GM11168 (cell line): Measurements from ENCODE around the gene LCN6.
"Not testable (repeated sequence)": the region's sequence is repeated elsewhere in the genome, so short reads cannot be mapped to it uniquely, and the experiment has no call there.

ENCODE experiments used
- in situ Hi-C: fragments of 300-500 bp; cut with MboI; formaldehyde crosslinking; loops from one replicate; pipeline ENCODE4 v1.12.0; 2022; ENCODE audit warnings: low sequenced_read_pairs; ENCODE audit not compliant: unreplicated experiment

LCN6 gene

DNA sequence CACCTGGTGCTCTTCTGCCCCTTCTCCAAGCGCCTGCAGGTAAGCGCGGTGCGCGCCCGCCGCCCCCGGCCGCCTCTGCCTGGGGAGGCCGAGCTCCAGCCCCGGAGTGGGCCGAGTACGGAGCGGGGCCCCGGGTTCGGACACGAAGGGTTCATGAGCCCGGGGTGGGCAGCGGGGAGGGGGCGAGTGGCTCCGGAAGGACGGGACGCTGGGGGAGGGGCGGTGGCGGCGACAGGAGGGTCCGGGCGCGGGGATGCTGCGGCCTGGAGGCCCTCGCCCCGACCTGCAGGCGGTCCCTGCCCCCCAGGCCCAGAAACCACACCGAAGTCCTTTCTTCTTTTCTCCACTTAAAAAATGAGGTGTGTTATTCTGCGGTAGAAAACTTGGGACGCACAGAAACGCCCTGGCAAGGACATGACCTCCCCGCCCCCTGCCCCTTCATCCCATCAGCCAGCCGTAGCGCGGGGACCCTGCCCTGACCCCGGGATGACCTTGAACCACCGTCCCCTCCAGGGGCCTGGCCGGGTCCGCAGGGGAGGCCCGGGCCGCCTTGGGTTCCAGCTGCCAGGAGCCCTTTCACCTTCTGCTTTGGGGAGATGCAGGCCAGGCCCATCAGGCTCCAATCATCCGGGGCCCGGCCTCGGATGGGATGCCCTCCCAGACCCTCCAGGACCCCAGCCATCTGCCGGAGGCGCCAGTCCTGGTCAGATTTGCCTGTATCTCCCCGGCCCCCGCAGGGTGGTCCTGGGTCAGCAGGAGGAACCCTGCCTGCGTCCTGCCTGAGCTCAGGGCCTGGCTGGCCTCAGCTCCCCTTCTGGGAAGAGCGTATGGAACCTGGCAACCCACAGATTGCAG lies 35.4 kb downstream of the LCN6 start:
- in situ Hi-C loops, result no loop called here

DNA sequence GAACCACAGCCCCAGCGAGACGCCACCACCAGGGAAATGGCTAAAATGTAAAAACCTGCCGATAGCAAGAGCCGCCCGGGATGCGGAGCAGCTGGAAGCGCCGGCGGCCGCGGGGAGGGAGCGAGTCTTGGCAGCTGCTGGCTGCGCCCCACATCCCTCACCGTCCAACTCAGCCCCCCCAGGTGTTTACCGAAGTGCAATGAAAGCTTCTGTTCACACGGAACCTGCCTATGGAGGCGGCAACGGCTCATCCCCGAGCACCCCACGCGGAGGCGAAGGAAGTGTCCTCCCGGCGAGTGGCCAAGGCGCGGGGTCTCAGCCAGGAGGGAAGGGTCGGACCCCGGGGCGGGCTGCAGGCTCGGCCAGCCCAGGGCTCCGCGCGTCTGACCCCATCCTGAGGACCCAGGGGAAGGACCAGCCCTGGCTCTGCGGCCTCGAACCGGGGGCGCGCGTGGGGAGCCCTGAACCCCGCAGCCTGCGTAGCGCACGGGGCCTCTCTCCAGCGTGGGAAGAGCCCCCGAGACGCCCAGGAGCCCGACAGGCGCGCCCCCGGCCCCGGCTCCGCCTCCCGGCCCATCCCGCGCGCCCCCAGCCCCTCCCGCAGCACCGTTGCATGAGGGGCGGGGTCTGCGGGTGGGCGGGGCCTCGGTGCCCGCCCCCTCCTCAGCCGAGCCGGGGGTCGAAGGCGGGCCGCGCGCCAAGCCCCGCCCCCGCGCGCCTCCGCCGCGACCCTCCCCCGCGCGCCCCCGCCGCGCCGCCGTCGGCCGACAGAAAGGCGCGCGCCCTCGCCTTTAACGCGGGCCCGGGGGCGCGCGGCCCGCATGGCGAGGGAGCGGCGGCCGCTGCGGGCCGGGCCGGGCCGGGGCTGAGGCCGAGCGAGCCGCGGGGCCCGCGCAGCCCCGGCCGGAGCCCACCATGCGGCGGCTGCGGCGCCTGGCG lies 36.3 kb downstream of the LCN6 start, which contains the start of gene DIPK1B:
DIPK1B (plus strand) TSS at position 822 of the 939 bp plus-strand sequence; CDS start at position 916, 94 bp downstream.
- in situ Hi-C loops, result no loop called here

DNA sequence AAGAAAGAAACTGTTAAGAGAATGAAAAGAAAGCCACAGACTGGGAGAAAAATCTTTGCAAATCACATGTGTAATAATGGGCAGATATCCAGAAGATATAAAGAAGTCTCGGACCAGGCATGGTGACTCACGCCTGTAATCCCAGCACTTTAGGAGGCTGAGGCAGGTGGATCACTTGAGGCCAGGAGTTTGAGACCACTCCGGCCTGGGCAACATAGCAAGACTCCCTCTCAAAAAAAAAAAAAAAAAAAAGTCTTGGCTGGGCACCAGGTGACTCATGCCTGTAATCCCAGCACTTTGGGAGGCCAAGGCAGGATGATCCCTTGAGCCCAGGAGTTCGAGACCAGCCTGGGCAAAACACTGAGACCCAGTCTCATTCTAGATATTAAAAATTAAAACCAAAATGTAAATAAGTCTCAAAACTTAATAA lies 37.1 kb downstream of the LCN6 start:
- in situ Hi-C loops, result not testable (repeated sequence)

DNA sequence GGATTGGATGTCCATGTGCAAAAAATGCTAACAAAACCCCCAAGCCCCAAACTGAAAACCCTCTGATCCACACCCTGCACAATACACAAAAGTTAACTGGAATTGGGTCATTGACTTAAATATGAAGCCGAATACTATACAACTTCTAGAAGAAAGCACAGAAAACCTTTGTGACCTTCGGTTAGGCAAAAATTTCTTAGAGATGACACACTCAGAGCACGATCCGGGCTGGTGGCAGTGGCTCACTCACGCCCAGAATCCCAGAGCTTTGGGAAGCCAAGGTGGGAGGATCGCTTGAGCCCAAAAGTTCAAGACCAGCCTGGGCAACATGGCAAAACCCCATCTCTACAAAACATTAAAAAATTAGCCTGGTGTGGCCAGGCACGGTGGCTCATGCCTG lies 37.8 kb downstream of the LCN6 start:
- in situ Hi-C loops, result no loop called here

DNA sequence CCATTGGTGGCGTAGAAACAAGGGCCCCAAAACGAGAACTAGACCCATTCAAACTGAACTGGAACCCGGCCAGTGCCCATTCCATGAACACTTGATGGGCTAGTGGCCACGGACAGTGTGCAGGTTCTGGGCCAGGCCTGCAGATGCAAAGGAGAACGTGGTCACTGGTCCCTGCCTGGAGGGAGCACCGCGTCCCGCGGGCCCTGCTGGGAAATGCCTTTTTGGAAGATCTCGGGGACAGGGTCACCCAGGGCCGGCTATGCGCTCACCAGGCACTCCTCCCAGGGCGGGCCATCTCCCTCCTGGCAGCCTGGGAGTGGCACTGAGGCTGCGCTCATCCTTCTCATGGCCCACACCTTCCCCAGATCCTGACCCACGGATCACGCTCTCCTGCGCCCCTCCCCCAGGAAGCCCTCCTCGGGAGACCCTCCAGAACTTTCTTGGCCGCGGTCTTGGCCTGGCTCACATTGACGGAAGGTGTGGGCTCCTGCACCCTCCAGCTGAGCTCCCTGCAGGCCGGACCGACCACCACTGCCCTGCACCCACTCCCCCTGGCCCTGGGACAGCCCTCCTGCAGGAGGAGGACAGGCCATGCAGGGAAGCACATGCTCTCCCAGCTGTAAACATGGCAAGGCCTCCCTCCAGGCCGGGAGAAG lies 38.7 kb downstream of the LCN6 start:
- in situ Hi-C loops, result no loop called here

DNA sequence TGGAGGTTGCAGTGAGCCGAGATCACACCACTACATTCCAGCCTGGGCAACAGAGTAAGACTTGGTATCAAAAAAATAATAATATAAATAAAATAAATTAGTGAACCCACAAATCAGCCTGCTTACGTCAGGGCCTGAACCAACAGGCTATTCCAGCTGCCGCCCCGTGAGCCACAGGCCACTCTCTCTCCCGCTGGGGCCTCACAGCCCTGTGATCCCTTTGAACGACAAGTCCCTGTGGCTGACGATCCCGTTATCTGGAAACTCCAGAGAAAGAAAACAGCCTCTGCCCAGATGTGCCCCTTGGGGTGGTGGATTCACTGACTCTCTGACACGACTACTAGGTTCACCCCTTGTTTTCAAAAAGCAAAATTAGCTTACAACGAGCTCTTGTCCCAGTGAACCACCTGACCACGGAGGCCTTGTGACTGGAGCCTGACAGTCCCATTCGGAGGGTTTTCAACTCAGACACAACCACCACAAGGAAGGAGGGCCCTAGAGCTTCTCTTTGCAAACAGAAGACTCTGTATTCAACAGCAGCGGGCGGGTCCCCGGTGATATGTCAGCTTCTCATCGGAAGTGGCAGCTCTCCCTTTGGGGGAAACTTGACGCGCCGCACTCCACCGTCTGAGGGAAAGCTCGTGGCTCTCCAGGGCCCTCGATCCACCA lies 40.3 kb downstream of the LCN6 start:
- in situ Hi-C loops, result no loop called here

DNA sequence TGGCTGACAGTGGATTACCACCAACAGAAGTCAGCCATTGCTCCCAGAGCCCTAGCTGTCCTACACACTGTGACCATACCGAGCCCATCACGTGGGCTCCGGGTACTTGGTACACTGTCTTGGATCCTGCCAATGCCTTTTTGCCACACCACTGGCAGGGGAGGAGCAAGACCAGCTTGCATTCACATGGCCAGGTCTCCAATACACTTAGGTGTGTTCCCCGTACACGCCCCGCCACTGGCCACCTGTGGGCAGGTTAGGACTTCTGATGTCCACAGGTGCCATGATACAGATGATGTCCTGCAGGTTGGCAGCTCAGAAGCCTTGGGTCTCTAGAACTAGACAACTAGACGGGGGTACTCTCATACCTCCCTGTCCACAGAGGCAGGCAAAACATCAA lies 41.3 kb downstream of the LCN6 start:
- in situ Hi-C loops, result no loop called here

DNA sequence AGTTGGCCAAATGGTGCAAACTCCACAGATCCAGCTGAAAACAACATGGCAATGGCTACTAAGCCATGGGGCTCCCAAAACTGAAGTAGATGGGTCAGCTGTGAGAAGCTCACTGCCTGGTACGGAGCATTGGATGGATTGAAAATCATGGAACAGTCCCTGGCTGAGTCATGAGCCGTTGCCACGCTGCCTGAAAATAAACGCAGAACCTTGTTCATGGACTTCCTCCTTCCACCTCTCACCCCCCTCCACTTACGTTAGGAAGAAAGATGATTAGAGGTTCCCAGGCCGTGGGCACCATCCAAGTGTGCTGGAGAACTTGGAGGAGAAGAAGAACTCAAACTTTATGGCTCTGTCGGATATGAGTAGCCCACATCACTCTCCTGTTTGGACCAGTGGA lies 42.8 kb downstream of the LCN6 start:
- in situ Hi-C loops, result no loop called here

DNA sequence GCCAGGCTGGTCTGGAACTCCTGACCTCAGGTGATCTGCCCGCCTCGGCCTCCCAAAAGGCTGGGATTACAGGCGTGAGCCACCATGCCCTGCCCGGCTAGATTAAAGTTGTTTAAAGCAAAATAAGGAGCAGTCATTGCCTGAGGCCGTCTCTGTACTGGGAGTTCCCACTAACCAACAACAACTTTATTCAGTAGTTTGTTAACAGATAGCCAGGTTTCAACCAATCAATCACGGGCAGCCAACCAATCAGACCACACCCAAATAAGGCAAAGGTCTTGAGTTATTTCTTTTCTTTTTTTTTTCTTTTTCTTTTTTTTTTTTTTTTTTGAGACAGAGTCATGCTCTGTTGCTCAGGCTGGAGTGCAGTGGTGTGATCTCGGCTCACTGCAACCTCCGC lies 43.6 kb downstream of the LCN6 start:
- in situ Hi-C loops, result not testable (repeated sequence)

DNA sequence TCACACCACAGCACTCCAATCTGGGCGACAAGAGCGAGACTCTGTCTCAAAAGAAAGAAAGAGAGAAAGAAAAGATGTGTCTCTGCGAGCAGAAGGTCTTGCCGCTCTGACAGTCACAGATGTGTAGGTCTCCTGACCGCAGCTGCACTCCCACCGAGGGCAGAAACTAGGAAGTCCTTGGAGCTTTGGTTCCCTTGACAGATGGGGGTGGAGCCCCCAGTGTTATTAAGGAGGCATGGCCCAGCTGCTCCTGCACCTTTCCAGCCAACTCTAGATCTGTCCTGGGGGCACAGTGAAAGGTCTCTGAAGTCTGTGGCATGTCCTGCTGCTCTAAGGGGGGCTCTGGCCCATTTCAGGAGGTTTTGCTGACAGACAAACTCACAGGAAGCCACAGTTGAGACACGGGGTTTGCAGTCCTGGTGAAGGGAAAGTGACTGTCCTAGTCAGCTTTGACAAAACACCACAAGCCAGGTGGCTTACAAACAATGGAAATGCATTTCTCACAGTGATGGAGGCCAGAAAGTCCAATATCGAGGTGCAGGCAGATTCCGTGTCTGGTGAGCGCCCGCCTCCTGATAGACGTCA lies 45.0 kb downstream of the LCN6 start:
- in situ Hi-C loops, result no loop called here

DNA sequence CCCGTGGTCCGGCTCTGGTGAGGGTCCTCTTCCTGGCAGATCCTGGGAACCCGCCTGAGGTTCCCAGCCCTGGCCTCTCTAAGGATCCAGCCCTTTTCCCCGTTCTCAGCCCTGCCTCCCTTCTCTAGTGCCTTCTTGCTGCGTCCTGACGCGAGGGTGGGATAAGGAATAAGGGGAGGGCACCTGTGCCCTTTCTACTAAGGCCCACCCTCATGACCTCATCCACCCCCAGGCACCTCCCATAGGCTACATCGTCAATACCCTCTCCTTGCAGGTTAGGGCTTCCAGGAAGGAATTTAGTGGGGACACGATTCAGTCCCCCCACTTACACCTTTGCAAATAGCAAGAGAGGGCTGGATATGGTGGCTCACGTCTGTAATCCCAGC lies 46.7 kb downstream of the LCN6 start:
- in situ Hi-C loops, result no loop called here

DNA sequence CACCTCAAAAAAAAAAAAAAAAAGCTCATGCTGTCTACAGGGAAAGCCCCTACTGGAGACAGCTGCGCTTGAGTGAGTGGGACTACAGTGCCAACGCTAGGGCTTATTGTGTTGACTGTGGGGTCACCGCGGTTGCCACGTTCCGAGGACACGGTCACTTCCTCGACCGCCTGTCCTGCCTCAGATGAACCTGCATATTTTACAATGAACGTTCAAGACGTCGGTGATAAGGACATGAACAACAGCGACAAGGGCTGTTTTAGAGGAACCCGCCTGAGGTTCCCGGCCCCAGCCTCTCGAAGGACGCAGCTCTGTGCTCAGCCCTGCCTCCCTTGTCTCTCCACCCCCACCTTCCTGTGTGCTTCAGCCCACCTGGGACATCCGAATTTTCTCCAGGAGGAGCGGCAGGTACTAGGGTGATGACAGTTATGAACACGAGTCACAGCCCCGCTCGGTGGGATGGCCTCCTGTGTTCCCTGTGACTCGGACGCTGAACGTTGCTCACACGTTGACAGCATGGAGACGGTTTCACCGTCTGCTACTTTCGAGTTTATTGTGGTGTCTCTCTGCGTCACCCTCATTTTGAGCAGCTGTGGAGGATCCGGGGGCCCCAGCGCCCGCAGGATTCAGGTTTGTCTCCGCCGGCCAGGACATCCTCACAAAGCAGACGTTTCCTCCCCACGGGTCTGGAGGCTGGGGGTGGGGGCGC lies 47.2 kb downstream of the LCN6 start:
- in situ Hi-C loops, result no loop called here

DNA sequence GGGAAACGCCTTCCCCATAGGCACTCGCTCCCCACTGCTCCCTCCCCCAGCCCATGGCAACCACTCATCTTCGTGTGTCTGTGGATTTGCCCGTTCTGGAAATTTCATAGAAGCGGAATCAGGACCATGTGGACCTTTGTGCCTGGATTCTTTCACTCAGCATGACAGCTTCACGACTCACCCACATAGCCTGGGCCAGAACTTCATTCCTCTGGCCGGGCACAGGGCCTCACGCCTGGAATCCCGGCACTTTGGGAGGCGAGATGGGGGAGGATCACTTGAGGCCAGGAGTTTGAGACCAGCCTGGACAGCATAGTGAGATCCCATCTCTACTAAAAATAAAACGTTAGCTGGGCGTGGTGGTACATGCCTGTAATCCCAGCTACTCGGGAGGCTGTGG lies 48.0 kb downstream of the LCN6 start:
- in situ Hi-C loops, result no loop called here

DNA sequence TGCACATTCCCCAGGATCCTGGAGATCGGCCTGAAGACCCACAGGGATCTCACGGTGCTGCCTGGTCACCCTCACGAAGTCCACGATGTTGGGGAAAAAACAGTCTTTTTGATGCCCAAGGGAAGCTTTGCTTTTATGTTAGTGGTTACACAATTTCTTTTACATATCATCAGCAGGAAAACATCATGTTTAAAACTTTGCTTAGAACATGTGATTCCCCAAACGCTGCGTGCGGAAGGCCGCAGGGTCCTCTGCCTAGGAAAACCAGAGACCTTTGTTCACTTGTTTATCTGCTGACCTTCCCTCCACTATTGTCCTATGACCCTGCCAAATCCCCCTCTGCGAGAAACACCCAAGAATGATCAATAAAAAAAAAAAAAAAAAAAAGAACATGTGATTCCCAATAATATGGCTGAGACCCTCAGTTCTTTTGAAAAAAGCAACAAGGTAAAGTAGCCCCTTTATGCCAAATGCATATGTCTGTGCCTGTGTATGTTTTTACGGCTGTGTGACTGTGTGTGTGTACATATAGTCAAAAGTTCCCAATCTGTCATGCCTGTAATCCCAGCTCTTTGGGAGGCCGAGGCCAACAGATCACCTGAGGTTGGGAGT lies 49.6 kb downstream of the LCN6 start:
- in situ Hi-C loops, result no loop called here

DNA sequence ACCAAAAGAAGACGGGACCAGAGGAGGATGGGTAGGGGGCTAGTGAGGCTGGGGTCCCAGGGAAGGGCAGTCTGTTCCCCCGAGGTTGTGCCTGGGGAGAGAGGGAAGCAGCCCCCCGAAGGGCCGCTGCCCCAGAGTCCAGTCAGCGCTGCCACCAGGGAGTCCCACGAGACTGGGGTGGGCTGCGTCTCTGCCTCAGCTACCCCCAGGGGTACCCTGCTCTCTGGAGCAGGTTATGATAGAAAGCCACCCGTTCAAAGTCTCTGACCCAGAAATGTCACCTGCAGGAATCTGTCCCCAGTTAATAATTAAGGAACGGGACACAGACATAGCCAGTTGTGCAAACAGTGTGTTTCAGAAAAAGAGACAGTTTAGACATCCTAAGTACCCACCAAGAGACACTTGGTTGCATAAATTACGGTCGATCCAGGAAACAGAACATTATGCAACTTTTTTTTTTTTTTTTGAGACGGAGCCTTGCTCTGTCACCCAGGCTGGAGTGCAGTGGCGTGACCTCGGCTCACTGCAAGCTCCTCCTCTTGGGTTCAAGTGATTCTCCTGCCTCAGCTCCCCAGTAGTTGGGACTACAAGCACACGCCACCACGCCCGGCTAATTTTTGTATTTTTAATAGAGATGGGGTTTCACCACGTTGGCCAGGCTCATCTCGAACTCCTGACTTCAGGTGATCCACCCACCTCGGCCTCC lies 50.4 kb downstream of the LCN6 start:
- in situ Hi-C loops, result no loop called here

DNA sequence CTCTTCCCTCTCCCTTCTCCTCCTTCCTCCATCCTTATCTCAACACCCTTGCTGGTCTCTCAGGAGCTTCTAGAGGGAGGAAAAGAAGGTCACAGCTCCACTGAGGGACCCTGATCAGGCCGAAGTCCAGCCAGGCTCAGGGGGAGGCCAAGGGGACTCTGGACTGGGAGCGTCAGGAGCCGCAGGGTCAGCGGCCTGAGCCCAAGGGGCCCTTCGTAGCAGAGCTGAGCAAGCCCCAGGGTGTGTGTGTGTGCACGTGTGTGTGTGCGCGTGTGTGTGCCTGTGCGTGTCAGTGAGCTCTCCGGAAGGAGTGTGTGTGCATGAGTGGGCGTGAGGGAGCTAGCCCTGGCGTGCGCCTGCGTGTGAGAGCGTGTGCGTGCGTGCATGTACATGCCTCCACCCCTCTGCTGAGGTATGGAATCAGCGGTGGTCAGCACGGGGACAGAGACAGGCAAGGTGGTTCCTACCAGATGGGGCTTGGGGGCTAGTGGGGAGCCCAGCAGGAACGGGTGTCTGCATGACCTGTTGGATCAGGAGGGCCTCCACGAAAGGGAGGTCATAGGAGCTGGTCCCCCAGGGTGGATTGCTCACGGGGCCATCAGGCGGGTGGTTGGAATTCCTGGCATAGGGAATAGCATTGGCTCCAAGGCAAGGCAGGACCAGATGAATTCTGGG lies 51.0 kb downstream of the LCN6 start:
- in situ Hi-C loops, result no loop called here

DNA sequence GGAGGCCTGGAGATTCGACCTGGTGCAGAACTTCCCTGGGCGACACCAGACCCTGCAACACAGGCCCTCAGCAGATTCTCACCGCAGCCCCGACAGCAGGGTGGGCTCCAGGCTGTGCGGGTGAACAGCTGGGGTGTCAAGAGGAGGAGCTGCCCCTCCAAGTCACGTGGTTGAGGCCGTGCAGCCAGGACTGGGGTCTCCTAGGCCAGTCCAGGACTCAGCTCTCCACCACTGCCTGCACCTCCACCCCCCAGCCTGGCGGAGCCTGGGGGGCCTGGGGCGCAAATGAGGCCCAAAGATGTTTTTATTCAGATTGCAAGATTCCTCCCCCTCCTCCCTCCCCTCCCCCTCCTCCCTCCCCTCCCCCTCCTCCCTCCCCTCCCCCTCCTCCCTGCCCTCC lies 51.8 kb downstream of the LCN6 start:
- in situ Hi-C loops, result no loop called here

DNA sequence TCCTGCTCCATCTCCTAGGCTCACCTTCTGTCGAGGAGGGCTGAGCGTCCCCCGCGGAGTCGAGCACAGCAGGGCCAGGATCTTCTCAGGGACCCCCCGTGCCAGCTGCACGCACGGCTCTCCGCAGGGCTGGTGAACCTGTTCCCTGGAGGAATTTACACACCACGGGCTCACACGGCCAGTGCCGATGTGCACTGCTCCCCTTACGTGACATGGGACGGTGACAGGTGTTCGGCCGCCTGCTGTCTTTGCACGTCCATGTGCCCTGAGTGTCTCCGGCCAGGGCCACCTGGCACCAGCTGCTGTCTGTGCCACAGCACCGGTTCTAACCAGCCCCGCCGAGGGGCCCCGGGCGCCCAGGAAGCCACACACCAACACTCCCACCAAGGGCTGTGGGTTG lies 52.4 kb downstream of the LCN6 start:
- in situ Hi-C loops, result no loop called here
